K562 (cell line): ENCODE measurements around the gene PI4KA. TPM values are rescaled to one million over a fixed set of nuclear protein-coding genes. Genes with fewer than 3 reads are reported as not detected.
A peak's percentile ranks its signal among the peaks of the same experiment; 100 is the strongest.

Source experiments
- BACH1 ChIP-seq: fragments of 200-800 bp; sonication (Bioruptor generic); IDR thresholded peaks from 2 replicates; pipeline ENCODE4 v1.6.1; 2016; ENCODE audit warnings: missing genetic modification characterization, missing compliant biosample characterization
- BHLHE40 ChIP-seq: IDR thresholded peaks from 2 replicates; pipeline ENCODE4 v1.6.1; 2011; ENCODE audit warnings: low read length, improper control_type of control experiment
- C11orf30 ChIP-seq: fragments of 450-650 bp; IDR thresholded peaks from 2 replicates; pipeline ENCODE4 v1.6.1; 2016; ENCODE audit warnings: low read depth, mild to moderate bottlenecking
- CAMTA2 ChIP-seq: fragments of 250-450 bp; sonication (Bioruptor Pico); conservative IDR thresholded peaks from 2 replicates; pipeline ENCODE4 v1.5.1; 2022
- ESRRB ChIP-seq: fragments of 250-450 bp; sonication (Bioruptor Pico); IDR thresholded peaks from 2 replicates; pipeline ENCODE4 v1.5.0; 2020; ENCODE audit warnings: mild to moderate bottlenecking, moderate library complexity, borderline replicate concordance
- GTF2E2 ChIP-seq: fragments of 200-800 bp; sonication (Bioruptor generic); IDR thresholded peaks from 2 replicates; pipeline ENCODE4 v1.6.1; 2016; ENCODE audit warnings: missing genetic modification characterization, missing compliant biosample characterization
- HEY1 ChIP-seq: fragments of 250-450 bp; sonication (Bioruptor Pico); IDR thresholded peaks from 2 replicates; pipeline ENCODE4 v1.5.0; 2020; ENCODE audit warnings: mild to moderate bottlenecking, moderate library complexity, borderline replicate concordance
- MAZ ChIP-seq, 2 experiments: fragments of 450-650 bp in 1 of 2; sonication (generic) in 1 of 2; formaldehyde crosslinking; IDR thresholded peaks in 1 of 2; conservative IDR thresholded peaks in 1 of 2; 2 replicates each; pipeline versions ENCODE4 v1.4.0 to v1.5.0; 2020; ENCODE audit warnings: mild to moderate bottlenecking in 1 of 2, missing genetic modification reagents in 1 of 2
- MTA2 ChIP-seq: fragments of 450-650 bp; IDR thresholded peaks from 2 replicates; pipeline ENCODE4 v1.6.1; 2016; ENCODE audit warnings: low read depth
- ZC3H4 ChIP-seq: sonication (generic); formaldehyde crosslinking; IDR thresholded peaks from 2 replicates; pipeline ENCODE4 v1.9.0; 2021; ENCODE audit warnings: missing genetic modification reagents, borderline replicate concordance
- ZC3H8 ChIP-seq: fragments of 450-650 bp; IDR thresholded peaks from 2 replicates; pipeline ENCODE4 v1.6.1; 2017
- ZNF124 ChIP-seq: sonication (generic); formaldehyde crosslinking; IDR thresholded peaks from 2 replicates; pipeline ENCODE4 v1.8.1; 2022; ENCODE audit warnings: missing genetic modification reagents
- polyA plus RNA-seq, 8 experiments: library from polyadenylated mRNA; depleted of rRNA in 4 of 8; stranded (reverse) in 5 of 8; unstranded in 3 of 8; fragments of >200 nt; fragmentation: Nextera tagmentation in 2 of 8; fragmentation: Illumina TruSeq in 1 of 8; extraction: Ambion mirVana in 2 of 8; extraction: Trizol in 1 of 8; gene quantifications; 2 replicates each; pipeline versions ENCODE4 v1.2.1 to v1.2.3, GENCODE V29; 2011 to 2014; ENCODE audit warnings: inconsistent platforms in 1 of 8, missing spikeins in 1 of 8
- total RNA-seq, 7 experiments: library from RNA; depleted of rRNA in 6 of 7; stranded (reverse); fragments of >200 nt in 6 of 7; fragmentation: Illumina TruSeq in 2 of 7; extraction: Trizol in 2 of 7; gene quantifications; 2 replicates each; pipeline versions ENCODE4 v1.2.1 to v1.2.3, GENCODE V29; 2011 to 2021; ENCODE audit warnings: low replicate concordance in 1 of 7
- TF ChIP-seq, protein P1 (sequence below): fragments of 450-650 bp; IDR thresholded peaks from 2 replicates; pipeline ENCODE4 v1.6.1; 2014; ENCODE audit warnings: low read depth, mild to moderate bottlenecking, moderate library complexity, borderline replicate concordance
- TF ChIP-seq, protein P2 (sequence below): sonication (generic); formaldehyde crosslinking; IDR thresholded peaks from 2 replicates; pipeline ENCODE4 v1.8.1; 2022; ENCODE audit warnings: missing genetic modification reagents
- TF ChIP-seq, protein P3 (sequence below): fragments of 200-400 bp; formaldehyde crosslinking; IDR thresholded peaks from 2 replicates; pipeline ENCODE4 v1.6.1; 2017; ENCODE audit warnings: mild to moderate bottlenecking, low read depth, low read length, moderate library complexity
- TF ChIP-seq, protein P4 (sequence below), 2 experiments: fragments of 250-450 bp in 1 of 2; fragments of 450-650 bp in 1 of 2; sonication (Bioruptor Pico) in 1 of 2; IDR thresholded peaks; 2 replicates each; pipeline versions ENCODE4 v1.6.1 to v1.8.0; 2016 to 2021; ENCODE audit warnings: mild to moderate bottlenecking in 2 of 2, moderate library complexity in 2 of 2, missing compliant biosample characterization in 1 of 2, missing genetic modification characterization in 1 of 2
- TF ChIP-seq, protein P5 (sequence below): IDR thresholded peaks from 3 replicates; pipeline ENCODE4 v1.6.1; 2011; ENCODE audit warnings: borderline replicate concordance, mild to moderate bottlenecking, moderate library complexity; ENCODE audit not compliant: insufficient read length; ENCODE audit errors: extremely low read depth

Gene PI4KA
- total and polyA plus RNA-seq, 9 of the 15 experiments (the other 6 are each of a cell fraction or from before 2014, with no cell fraction given) = 7.3 to 187 (median 84.7) TPM

DNA sequence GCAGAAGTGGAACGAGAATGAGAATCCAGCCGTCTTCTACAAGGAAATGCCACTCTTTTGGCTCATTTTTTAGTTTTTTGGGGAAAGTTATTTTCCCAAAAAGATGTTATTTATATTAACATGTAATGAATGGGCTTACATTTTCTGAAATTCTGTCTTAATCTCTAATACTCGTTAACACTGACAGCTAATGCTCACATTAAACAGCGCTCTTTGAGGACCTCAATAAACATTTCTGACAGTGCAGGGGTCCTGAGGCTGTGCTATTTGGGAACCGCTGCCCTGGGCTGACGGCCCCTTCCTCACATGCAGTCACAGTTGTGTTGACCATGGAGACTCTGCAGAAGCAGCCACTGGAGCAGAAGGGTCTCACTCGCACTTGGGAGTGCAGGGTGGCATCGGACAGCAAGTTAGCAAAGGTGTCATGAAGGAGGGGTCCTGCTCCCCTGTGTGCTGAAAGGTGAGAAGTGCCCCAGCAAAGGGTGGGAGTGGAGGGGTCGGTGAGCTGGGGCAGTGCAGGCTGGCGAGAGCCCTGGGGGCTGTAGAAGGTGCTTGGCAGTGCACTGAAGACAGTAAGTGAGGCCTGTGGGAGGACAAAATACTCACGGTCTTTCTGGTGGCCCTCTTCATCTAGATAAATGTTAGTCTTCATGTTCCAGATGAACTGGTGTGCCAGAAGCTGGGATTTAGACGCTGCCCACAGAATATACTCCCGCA lies 137.8 kb downstream of the PI4KA start (continued):
- TF ChIP-seq, protein P1, sequence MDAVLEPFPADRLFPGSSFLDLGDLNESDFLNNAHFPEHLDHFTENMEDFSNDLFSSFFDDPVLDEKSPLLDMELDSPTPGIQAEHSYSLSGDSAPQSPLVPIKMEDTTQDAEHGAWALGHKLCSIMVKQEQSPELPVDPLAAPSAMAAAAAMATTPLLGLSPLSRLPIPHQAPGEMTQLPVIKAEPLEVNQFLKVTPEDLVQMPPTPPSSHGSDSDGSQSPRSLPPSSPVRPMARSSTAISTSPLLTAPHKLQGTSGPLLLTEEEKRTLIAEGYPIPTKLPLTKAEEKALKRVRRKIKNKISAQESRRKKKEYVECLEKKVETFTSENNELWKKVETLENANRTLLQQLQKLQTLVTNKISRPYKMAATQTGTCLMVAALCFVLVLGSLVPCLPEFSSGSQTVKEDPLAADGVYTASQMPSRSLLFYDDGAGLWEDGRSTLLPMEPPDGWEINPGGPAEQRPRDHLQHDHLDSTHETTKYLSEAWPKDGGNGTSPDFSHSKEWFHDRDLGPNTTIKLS = no peak
- TF ChIP-seq ZNF124 (CRISPR knock-in tag) (0 out of 2 replicates have a peak, but pooled peaks have one; percentile 34), ESRRB (CRISPR knock-in tag) (no peak), BACH1 (tag) (no peak), MTA2 (no peak), MAZ (CRISPR knock-in tag; conservative IDR thresholded peaks at IDR 0.05 in 1 of 2, IDR thresholded peaks at IDR 0.05 in 1 of 2) (no peak), ZC3H8 (no peak), C11orf30 (no peak), HEY1 (CRISPR knock-in tag) (no peak), CAMTA2 (CRISPR knock-in tag) (no peak), ZC3H4 (no peak), GTF2E2 (tag) (no peak), BHLHE40 (no peak)
- TF ChIP-seq, protein P2, sequence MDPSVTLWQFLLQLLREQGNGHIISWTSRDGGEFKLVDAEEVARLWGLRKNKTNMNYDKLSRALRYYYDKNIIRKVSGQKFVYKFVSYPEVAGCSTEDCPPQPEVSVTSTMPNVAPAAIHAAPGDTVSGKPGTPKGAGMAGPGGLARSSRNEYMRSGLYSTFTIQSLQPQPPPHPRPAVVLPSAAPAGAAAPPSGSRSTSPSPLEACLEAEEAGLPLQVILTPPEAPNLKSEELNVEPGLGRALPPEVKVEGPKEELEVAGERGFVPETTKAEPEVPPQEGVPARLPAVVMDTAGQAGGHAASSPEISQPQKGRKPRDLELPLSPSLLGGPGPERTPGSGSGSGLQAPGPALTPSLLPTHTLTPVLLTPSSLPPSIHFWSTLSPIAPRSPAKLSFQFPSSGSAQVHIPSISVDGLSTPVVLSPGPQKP = no peak
- TF ChIP-seq, protein P3, sequence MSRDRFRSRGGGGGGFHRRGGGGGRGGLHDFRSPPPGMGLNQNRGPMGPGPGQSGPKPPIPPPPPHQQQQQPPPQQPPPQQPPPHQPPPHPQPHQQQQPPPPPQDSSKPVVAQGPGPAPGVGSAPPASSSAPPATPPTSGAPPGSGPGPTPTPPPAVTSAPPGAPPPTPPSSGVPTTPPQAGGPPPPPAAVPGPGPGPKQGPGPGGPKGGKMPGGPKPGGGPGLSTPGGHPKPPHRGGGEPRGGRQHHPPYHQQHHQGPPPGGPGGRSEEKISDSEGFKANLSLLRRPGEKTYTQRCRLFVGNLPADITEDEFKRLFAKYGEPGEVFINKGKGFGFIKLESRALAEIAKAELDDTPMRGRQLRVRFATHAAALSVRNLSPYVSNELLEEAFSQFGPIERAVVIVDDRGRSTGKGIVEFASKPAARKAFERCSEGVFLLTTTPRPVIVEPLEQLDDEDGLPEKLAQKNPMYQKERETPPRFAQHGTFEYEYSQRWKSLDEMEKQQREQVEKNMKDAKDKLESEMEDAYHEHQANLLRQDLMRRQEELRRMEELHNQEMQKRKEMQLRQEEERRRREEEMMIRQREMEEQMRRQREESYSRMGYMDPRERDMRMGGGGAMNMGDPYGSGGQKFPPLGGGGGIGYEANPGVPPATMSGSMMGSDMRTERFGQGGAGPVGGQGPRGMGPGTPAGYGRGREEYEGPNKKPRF = no peak
- TF ChIP-seq, protein P4, sequence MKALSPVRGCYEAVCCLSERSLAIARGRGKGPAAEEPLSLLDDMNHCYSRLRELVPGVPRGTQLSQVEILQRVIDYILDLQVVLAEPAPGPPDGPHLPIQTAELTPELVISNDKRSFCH (CRISPR knock-in tag; IDR thresholded peaks at IDR 0.05) = no peak
- TF ChIP-seq, protein P4 (tag; IDR thresholded peaks at IDR 0.05) = no peak
- TF ChIP-seq, protein P5, sequence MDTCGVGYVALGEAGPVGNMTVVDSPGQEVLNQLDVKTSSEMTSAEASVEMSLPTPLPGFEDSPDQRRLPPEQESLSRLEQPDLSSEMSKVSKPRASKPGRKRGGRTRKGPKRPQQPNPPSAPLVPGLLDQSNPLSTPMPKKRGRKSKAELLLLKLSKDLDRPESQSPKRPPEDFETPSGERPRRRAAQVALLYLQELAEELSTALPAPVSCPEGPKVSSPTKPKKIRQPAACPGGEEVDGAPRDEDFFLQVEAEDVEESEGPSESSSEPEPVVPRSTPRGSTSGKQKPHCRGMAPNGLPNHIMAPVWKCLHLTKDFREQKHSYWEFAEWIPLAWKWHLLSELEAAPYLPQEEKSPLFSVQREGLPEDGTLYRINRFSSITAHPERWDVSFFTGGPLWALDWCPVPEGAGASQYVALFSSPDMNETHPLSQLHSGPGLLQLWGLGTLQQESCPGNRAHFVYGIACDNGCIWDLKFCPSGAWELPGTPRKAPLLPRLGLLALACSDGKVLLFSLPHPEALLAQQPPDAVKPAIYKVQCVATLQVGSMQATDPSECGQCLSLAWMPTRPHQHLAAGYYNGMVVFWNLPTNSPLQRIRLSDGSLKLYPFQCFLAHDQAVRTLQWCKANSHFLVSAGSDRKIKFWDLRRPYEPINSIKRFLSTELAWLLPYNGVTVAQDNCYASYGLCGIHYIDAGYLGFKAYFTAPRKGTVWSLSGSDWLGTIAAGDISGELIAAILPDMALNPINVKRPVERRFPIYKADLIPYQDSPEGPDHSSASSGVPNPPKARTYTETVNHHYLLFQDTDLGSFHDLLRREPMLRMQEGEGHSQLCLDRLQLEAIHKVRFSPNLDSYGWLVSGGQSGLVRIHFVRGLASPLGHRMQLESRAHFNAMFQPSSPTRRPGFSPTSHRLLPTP = no peak
